Stomach (tissue), 19 donors: ENCODE results near the gene HOMER3. TPM values are rescaled to one million over a fixed set of nuclear protein-coding genes. Genes with fewer than 3 reads are reported as not detected.

Source experiments
- DNase-seq, 2 donors: peaks; one replicate each; pipeline versions ENCODE4 v3.0.0 to v3.0.0-alpha.2; 2013 to 2019
- H3K27ac ChIP-seq, 5 donors: fragments of 200-600 bp in 4 of 5; sonication (generic) in 4 of 5; one replicate each; pipeline ENCODE4 v1.5.1; 2013 to 2019; ENCODE audit warnings: mild to moderate bottlenecking in 1 of 5, moderate library complexity in 1 of 5
- H3K27me3 ChIP-seq, 3 donors: fragments of 200-600 bp; sonication (generic); one replicate each; pipeline ENCODE4 v1.5.1; 2017 to 2019; ENCODE audit warnings: mixed run types in 1 of 3
- H3K36me3 ChIP-seq, 4 donors: fragments of 200-600 bp; sonication (generic); 1 replicate in 3 of 4; 2 replicates in 1 of 4; pipeline ENCODE4 v1.5.1; 2016 to 2019
- H3K4me1 ChIP-seq, 4 donors: fragments of 200-600 bp; sonication (generic); one replicate each; pipeline ENCODE4 v1.5.1; 2016 to 2019
- H3K4me3 ChIP-seq, 4 donors: fragments of 200-600 bp; sonication (generic) in 3 of 4; one replicate each; pipeline ENCODE4 v1.5.1; 2016 to 2019; ENCODE audit warnings: mild to moderate bottlenecking in 1 of 4
- H3K9me3 ChIP-seq, 4 donors: fragments of 200-600 bp; sonication (generic); one replicate each; pipeline ENCODE4 v1.5.1; 2016 to 2019
- EP300 ChIP-seq: sonication (generic); formaldehyde crosslinking; IDR thresholded peaks from one replicate; pipeline ENCODE4 v1.6.1; 2017; ENCODE audit warnings: antibody characterized with exemption
- POLR2A ChIP-seq, 4 donors: fragments of 450-650 bp; IDR thresholded peaks; one replicate each; pipeline ENCODE4 v1.6.1; 2016; ENCODE audit warnings: antibody characterized with exemption in 4 of 4, control low read depth in 2 of 4, mild to moderate bottlenecking in 1 of 4, moderate library complexity in 1 of 4
- POLR2AphosphoS5 ChIP-seq, 3 donors: sonication (generic); formaldehyde crosslinking; IDR thresholded peaks; one replicate each; pipeline ENCODE4 v1.6.1; 2016; ENCODE audit warnings: antibody characterized with exemption in 3 of 3
- WGBS, 5 donors: extraction: QIAGEN DNeasy Blood & Tissue Kit in 3 of 5; methylation state at CpG; one replicate each; pipeline versions ENCODE4 v1.1.5 to v1.1.7; 2013 to 2018; 5-methylcytosine and 5-hydroxymethylcytosine counted together
- intact Hi-C: fragments of 100-400 bp; cut with DNase I; formaldehyde crosslinking; loops from one replicate; pipeline ENCODE4 v1.15.1; 2023; ENCODE audit warnings: low total_unique reads
- long read RNA-seq, 10 donors: transcript quantifications; one replicate each; lab custom pipeline, GENCODE V29; 2026
- polyA plus RNA-seq, 3 donors: library from polyadenylated mRNA; stranded (reverse); fragments of 200-250 nt; gene quantifications; one replicate each; pipeline ENCODE4 v1.2.3, GENCODE V29; 2013
- total RNA-seq, 5 donors: library from RNA; depleted of rRNA; stranded (reverse); fragments of >200 nt; gene quantifications; one replicate each; pipeline versions ENCODE4 v1.1.0 to v1.2.3, GENCODE V29; 2014 to 2016
- TF ChIP-seq, protein P1 (sequence below), 7 experiments: fragments of 450-650 bp in 4 of 7; fragments of 200-600 bp in 3 of 7; sonication (generic) in 3 of 7; IDR thresholded peaks; one replicate each; pipeline ENCODE4 v1.5.1; 2016 to 2019; ENCODE audit warnings: antibody characterized with exemption in 7 of 7, control low read depth in 2 of 7, mild to moderate bottlenecking in 1 of 7
- donor health status: healthy with polysubstance abuse.
- donor health status: Bipolar disorder and iron deficiency.
- donor health status: healthy.

Gene HOMER3
- total RNA-seq, result 10 to 100 TPM in 3 of 5 donors, 1 to 10 TPM in 2; 5.1 to 74.7 (median 12.9) TPM
- 10 to 100 TPM; 15.0 to 31.9 (median 18.7) TPM for polyA plus RNA-seq
- long read RNA-seq, donor 1, partial matches to known transcripts, result 0 of 4 reads
- long read RNA-seq, donor 1, other reads (novel, unspliced or antisense), result 0 of 4 reads
- long read RNA-seq, donor 2, partial matches to known transcripts, result 0 of 3 reads
- long read RNA-seq, donor 2, other reads (novel, unspliced or antisense), result 0 of 3 reads
- long read RNA-seq, donor 3, partial matches to known transcripts, result 0 of 2 reads
- long read RNA-seq, donor 3, other reads (novel, unspliced or antisense), result 0 of 2 reads
- long read RNA-seq, donor 4, partial matches to known transcripts, result 0 of 1 reads
- long read RNA-seq, donor 4, other reads (novel, unspliced or antisense), result 0 of 1 reads
- long read RNA-seq, donor 5, partial matches to known transcripts, result 0 of 2 reads
- long read RNA-seq, donor 5, other reads (novel, unspliced or antisense), result 0 of 2 reads
- long read RNA-seq, donor 6, transcript HOMER3-202 (10 exons, 1,557 nt), result major isoform, 8 of 19 reads
- long read RNA-seq, donor 6, partial matches to known transcripts, result 9 of 19 reads
- long read RNA-seq, donor 6, other reads (novel, unspliced or antisense), result 0 of 19 reads
- long read RNA-seq, donor 7, transcript HOMER3-202 (10 exons, 1,557 nt), result major isoform, 6 of 9 reads
- long read RNA-seq, donor 7, partial matches to known transcripts, result 0 of 9 reads
- long read RNA-seq, donor 7, other reads (novel, unspliced or antisense), result 0 of 9 reads
- long read RNA-seq, donor 8, partial matches to known transcripts, result 0 of 2 reads
- long read RNA-seq, donor 8, other reads (novel, unspliced or antisense), result 0 of 2 reads
- long read RNA-seq, donor 9, partial matches to known transcripts, result 0 of 5 reads
- long read RNA-seq, donor 9, other reads (novel, unspliced or antisense), result 0 of 5 reads
- long read RNA-seq, donor 10, result 0 reads

DNA sequence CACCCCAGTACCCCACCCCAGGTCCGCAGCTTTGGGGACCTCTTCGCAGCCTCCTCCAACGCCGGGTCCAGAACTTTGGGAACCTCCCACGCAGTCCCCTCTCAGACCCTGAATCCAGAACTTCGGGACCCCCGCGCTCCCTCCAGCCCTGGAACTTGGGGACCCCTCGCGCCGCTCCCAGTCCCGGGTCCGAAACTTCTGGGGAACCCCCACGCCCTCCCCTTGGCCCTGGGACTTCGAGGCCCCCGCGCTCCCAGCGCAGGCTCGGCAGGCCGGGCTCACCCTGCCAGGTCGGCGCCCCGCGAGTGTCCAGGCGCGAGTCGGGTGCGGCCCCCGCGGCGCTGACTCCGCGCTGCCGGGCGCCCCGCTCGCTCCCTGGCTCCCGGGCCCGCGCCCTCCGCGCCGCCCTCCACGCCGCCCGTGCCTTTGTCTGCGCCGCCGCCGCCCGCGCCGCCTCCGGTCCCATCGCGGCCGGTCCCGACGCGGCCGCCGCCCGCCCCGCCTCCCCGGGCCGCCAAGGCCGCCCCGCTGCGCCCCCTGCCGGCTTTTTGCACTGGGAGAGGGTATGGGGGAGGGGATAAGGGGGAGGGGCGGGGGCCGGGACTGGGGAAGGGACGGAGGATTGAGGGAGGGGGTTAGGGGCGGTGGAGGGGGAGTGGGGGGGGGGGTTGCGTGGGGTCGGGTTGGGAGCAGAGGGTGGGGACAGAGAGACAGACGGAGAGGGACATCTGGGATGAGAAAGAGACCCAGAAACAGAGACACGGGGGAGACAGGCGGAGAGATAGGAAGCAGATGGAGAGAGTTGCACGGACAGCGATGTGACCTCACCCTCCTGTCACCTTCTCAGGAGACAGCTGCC is at the start of gene HOMER3:
TSS of gene HOMER3 (minus strand) at position 449 of the 859 bp plus-strand sequence. CDS start 2,235 bp downstream, outside the sequence.
- Histone ChIP-seq H3K27ac (peak within 1 kb of the TSS; percentile 32 to 80 (median 67)), H3K27me3 (peaks cover 0 to 7% (median 0%) of the 10 kb centered on the region in 3 donors), H3K9me3 (no peaks in the 10 kb centered on the region), H3K4me3 (peak within 1 kb of the TSS; percentile 65 to 79 (median 74)), H3K4me1 (peaks cover 12 to 28% (median 21%) of the 10 kb centered on the region in 4 donors), H3K36me3 (peaks cover 0 to 17% (median 9%) of the 10 kb centered on the region in 4 donors)
- TF ChIP-seq, protein P1, sequence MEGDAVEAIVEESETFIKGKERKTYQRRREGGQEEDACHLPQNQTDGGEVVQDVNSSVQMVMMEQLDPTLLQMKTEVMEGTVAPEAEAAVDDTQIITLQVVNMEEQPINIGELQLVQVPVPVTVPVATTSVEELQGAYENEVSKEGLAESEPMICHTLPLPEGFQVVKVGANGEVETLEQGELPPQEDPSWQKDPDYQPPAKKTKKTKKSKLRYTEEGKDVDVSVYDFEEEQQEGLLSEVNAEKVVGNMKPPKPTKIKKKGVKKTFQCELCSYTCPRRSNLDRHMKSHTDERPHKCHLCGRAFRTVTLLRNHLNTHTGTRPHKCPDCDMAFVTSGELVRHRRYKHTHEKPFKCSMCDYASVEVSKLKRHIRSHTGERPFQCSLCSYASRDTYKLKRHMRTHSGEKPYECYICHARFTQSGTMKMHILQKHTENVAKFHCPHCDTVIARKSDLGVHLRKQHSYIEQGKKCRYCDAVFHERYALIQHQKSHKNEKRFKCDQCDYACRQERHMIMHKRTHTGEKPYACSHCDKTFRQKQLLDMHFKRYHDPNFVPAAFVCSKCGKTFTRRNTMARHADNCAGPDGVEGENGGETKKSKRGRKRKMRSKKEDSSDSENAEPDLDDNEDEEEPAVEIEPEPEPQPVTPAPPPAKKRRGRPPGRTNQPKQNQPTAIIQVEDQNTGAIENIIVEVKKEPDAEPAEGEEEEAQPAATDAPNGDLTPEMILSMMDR (IDR thresholded peaks at IDR 0.05), result peak in 3 of 7 experiments; percentile 23 to 70 (median 30)
- TF ChIP-seq POLR2AphosphoS5 (IDR thresholded peaks at IDR 0.05), result no peak
- no peak for TF ChIP-seq POLR2A (IDR thresholded peaks at IDR 0.05)
- no peak for TF ChIP-seq EP300
- WGBS, 5 donors, result 2% methylated on average over 35 to 81 of the region's 81 CpGs
- peak; percentile 86 to 91 for DNase-seq
- intact Hi-C loops, result no loop called here

DNA sequence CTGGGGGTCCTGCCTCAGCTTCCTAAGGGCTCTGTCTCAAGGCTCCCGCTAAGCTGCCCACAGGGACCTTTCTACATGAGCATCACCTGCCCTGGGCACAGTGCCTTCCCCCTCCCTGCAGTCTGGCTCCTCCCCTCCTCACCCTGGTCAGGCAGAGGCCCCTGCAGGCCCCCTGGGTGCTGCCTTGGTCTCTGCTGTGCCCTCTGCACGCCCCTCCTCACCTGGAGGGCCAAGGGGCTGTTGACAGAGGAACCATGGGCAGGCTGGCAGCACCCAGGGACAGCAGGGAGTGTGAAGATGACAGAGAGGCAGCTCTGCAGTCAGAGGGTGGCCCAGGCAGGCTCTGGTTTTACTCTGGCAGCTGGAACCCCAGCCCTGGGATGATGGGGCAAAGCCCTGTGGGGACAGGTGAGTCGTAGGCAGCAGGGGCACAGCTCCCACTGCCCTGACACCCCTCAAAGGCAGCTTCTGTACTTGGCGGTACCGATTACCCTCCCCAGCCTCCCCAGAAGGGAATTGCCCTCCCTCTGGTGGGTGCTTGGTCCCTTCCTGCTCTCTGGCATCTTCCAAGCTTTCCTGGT is 49.2 kb upstream of the HOMER3 start:
- intact Hi-C loops, result no loop called here
- no peak for TF ChIP-seq POLR2AphosphoS5 (IDR thresholded peaks at IDR 0.05)
- TF ChIP-seq POLR2A (IDR thresholded peaks at IDR 0.05), result no peak
- no peak for TF ChIP-seq EP300
- TF ChIP-seq, protein P1 (IDR thresholded peaks at IDR 0.05), result no peak
- Histone ChIP-seq H3K36me3 (peaks cover 21 to 53% (median 50%) of the 10 kb centered on the region in 4 donors), H3K4me1 (peaks cover 0 to 12% (median 5%) of the 10 kb centered on the region in 4 donors), H3K4me3 (no peak overlapping the region), H3K27me3 (no peaks in the 10 kb centered on the region), H3K9me3 (no peaks in the 10 kb centered on the region), H3K27ac (no peak overlapping the region)
- DNase-seq, result no peak
- 71 to 87% (median 76%) methylated on average over 2 to 5 of the region's 5 CpGs for WGBS, 5 donors

DNA sequence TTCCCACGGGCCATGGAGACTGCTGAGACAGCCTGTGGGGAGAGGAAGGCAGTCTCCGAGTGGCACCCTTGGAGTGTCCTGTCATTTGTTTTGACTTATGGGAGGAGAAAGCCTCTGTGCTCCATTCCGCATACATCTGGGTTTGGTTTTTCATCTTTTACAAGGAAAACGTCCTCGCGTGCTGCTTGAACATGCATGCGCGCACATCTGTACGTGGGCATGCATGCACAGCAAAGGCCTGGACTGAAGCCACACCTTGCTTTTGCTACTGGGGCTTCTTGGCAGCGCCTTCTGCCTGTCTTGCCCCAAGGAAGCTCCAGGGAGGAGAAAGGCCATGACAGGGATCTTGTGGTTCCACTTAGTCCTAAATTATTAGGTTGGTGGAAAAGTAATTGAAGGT is 48.3 kb upstream of the HOMER3 start:
- Histone ChIP-seq H3K27ac (no peak overlapping the region), H3K27me3 (peaks cover 0 to 7% (median 0%) of the 10 kb centered on the region in 3 donors), H3K9me3 (no peaks in the 10 kb centered on the region), H3K36me3 (peaks cover 16 to 44% (median 41%) of the 10 kb centered on the region in 4 donors), H3K4me1 (peaks cover 0 to 19% (median 5%) of the 10 kb centered on the region in 4 donors), H3K4me3 (no peak overlapping the region)
- TF ChIP-seq POLR2AphosphoS5 (IDR thresholded peaks at IDR 0.05) (no peak), POLR2A (IDR thresholded peaks at IDR 0.05) (no peak), EP300 (no peak)
- TF ChIP-seq, protein P1 (IDR thresholded peaks at IDR 0.05), result no peak
- WGBS, 5 donors, result 74 to 81% (median 74%) methylated on average over 10 of the region's 10 CpGs
- no peak for DNase-seq
- intact Hi-C loops, result no loop called here
